Measurements from ENCODE around the gene MARK2. TPM values are rescaled to one million over a fixed set of nuclear protein-coding genes. Genes with fewer than 3 reads are reported as not detected.
A peak's percentile ranks its signal among the peaks of the same experiment; 100 is the strongest.

The MARK2 gene
- total RNA-seq, 2 experiments from 2014 or later: 24.3 to 24.9 TPM

GRCh38 chr11:63909591-63910506, 70.9 kb downstream of the MARK2 start:
- intact Hi-C loops (cut with DNase I, micrococcal nuclease): no loop called here
- no peak overlapping the region for H3K4me3 Mint-ChIP-seq
- no peak overlapping the region for H3K27ac Mint-ChIP-seq
- H3K4me1 Mint-ChIP-seq: no peaks in the 10 kb centered on the region
- no peaks in the 10 kb centered on the region for H3K9me3 Mint-ChIP-seq (ENCODE audit: low read depth)
- CTCF ChIA-PET: interaction anchor here (0.6 to 1.0 kb wide), 2 partner anchors 11 to 73 kb away, joined by 3 read pairs; no protein-coding TSS in a partner anchor
- DNase-seq (no peak), ATAC-seq (no peak)
- no peaks in the 10 kb centered on the region for H3K27me3 Mint-ChIP-seq
- H3K36me3 Mint-ChIP-seq (ENCODE audit: low read depth): peaks cover 9% of the 10 kb centered on the region
- POLR2A ChIA-PET: no interaction called here

GRCh38 chr11:63910675-63911074, 71.8 kb downstream of the MARK2 start:
- H3K9me3 Mint-ChIP-seq (ENCODE audit: low read depth): no peaks in the 10 kb centered on the region
- peaks cover 3% of the 10 kb centered on the region for H3K27me3 Mint-ChIP-seq
- no peak overlapping the region for H3K4me3 Mint-ChIP-seq
- peaks cover 2% of the 10 kb centered on the region for H3K36me3 Mint-ChIP-seq (ENCODE audit: low read depth)
- peaks cover 2% of the 10 kb centered on the region for H3K4me1 Mint-ChIP-seq
- POLR2A ChIA-PET: no interaction called here
- DNase-seq (no peak), ATAC-seq (no peak)
- intact Hi-C loops (cut with DNase I, micrococcal nuclease): no loop called here
- CTCF ChIA-PET: interaction anchor here (0.8 to 1.0 kb wide), 2 partner anchors 8 to 11 kb away, joined by 3 read pairs; no protein-coding TSS in a partner anchor
- no peak overlapping the region for H3K27ac Mint-ChIP-seq

GRCh38 chr11:63911440-63911839, 72.5 kb downstream of the MARK2 start:
- Mint-ChIP-seq H3K36me3 (ENCODE audit: low read depth) (peaks cover 2% of the 10 kb centered on the region), H3K27me3 (peaks cover 3% of the 10 kb centered on the region), H3K27ac (no peak overlapping the region), H3K4me1 (peaks cover 5% of the 10 kb centered on the region), H3K9me3 (ENCODE audit: low read depth) (no peaks in the 10 kb centered on the region), H3K4me3 (no peak overlapping the region)
- ChIA-PET POLR2A (no interaction called here), CTCF (interaction anchor here (0.8 kb wide), 1 partner anchor 9 kb away, joined by 3 read pairs; no protein-coding TSS in a partner anchor)
- no peak for DNase-seq
- intact Hi-C loops (cut with DNase I, micrococcal nuclease): no loop called here
- ATAC-seq: no peak

- no peaks in the 10 kb centered on the region for H3K9me3 Mint-ChIP-seq (ENCODE audit: low read depth)
- no peak for DNase-seq
- intact Hi-C loops (cut with DNase I, micrococcal nuclease): no loop called here
- ChIA-PET POLR2A (no interaction called here), CTCF (no interaction called here)
- H3K4me3 Mint-ChIP-seq: no peak overlapping the region
- H3K27me3 Mint-ChIP-seq: peaks cover 3% of the 10 kb centered on the region
- H3K27ac Mint-ChIP-seq: no peak overlapping the region
- peaks cover 5% of the 10 kb centered on the region for H3K4me1 Mint-ChIP-seq
- ATAC-seq: no peak
- H3K36me3 Mint-ChIP-seq (ENCODE audit: low read depth): peaks cover 2% of the 10 kb centered on the region
Measured at GRCh38 chr11:63911876-63912275, 73.0 kb downstream of the MARK2 start.

GRCh38 chr11:63912678-63913077, 73.8 kb downstream of the MARK2 start:
- intact Hi-C loops (cut with DNase I, micrococcal nuclease): no loop called here
- H3K9me3 Mint-ChIP-seq (ENCODE audit: low read depth): no peaks in the 10 kb centered on the region
- peaks cover 2% of the 10 kb centered on the region for H3K36me3 Mint-ChIP-seq (ENCODE audit: low read depth)
- no peak overlapping the region for H3K27ac Mint-ChIP-seq
- H3K4me3 Mint-ChIP-seq: no peak overlapping the region
- ChIA-PET CTCF (interaction anchor here (1.2 kb wide), 1 partner anchor 74 kb away, joined by 3 read pairs; the partner anchor contains the start of gene MARK2), POLR2A (interaction anchor here (0.7 kb wide), 1 partner anchor 12 kb away, joined by 3 read pairs; no protein-coding TSS in a partner anchor)
- DNase-seq (no peak), ATAC-seq (no peak)
- H3K27me3 Mint-ChIP-seq: peaks cover 3% of the 10 kb centered on the region
- peaks cover 7% of the 10 kb centered on the region for H3K4me1 Mint-ChIP-seq

- Mint-ChIP-seq H3K4me3 (no peak overlapping the region), H3K9me3 (ENCODE audit: low read depth) (no peaks in the 10 kb centered on the region), H3K36me3 (ENCODE audit: low read depth) (peaks cover 2% of the 10 kb centered on the region), H3K27me3 (peaks cover 3% of the 10 kb centered on the region), H3K4me1 (peaks cover 12% of the 10 kb centered on the region), H3K27ac (no peak overlapping the region)
- intact Hi-C loops (cut with DNase I, micrococcal nuclease): no loop called here
- ChIA-PET CTCF (interaction anchor here (0.6 to 1.5 kb wide), 5 partner anchors 14 to 498 kb away, joined by 3 to 4 read pairs (median 4); partner anchors contain the start of gene MARK2), POLR2A (interaction anchor here (0.7 to 1.9 kb wide), 2 partner anchors 9 to 75 kb away, joined by 3 to 4 read pairs; partner anchors contain the start of gene MARK2)
- ATAC-seq (no peak), DNase-seq (no peak)
Measured at GRCh38 chr11:63913866-63914830, 75.2 kb downstream of the MARK2 start.

- ChIA-PET POLR2A (interaction anchor here (0.7 to 1.9 kb wide), 2 partner anchors 8 to 76 kb away, joined by 3 to 4 read pairs; partner anchors contain the start of gene MARK2), CTCF (interaction anchor here (0.8 to 1.5 kb wide), 3 partner anchors 13 to 77 kb away, joined by 4 read pairs; no protein-coding TSS in a partner anchor)
- Mint-ChIP-seq H3K9me3 (ENCODE audit: low read depth) (no peaks in the 10 kb centered on the region), H3K27me3 (peaks cover 3% of the 10 kb centered on the region), H3K36me3 (ENCODE audit: low read depth) (peaks cover 2% of the 10 kb centered on the region), H3K4me1 (peaks cover 12% of the 10 kb centered on the region), H3K27ac (no peak overlapping the region), H3K4me3 (no peak overlapping the region)
- DNase-seq: no peak
- no peak for ATAC-seq
- intact Hi-C loops (cut with DNase I, micrococcal nuclease): loop anchor here in 1 of 2 experiments (5.0 kb wide), 1 partner anchor 232 kb away; no protein-coding TSS in a partner anchor
Measured at GRCh38 chr11:63914896-63915691, 76.2 kb downstream of the MARK2 start.

- Mint-ChIP-seq H3K4me3 (peak overlapping the region; percentile 70), H3K27ac (no peak overlapping the region), H3K4me1 (peaks cover 12% of the 10 kb centered on the region), H3K9me3 (ENCODE audit: low read depth) (no peaks in the 10 kb centered on the region), H3K36me3 (ENCODE audit: low read depth) (no peaks in the 10 kb centered on the region), H3K27me3 (peaks cover 3% of the 10 kb centered on the region)
- peak; percentile 69 for DNase-seq
- ChIA-PET CTCF (interaction anchor here (1.1 kb wide), 1 partner anchor 78 kb away, joined by 3 read pairs; the partner anchor contains the start of gene MARK2), POLR2A (no interaction called here)
- intact Hi-C loops (cut with DNase I, micrococcal nuclease): loop anchor here in 1 of 2 experiments (2.0 to 5.0 kb wide), 2 partner anchors 27 to 231 kb away; no protein-coding TSS in a partner anchor
- ATAC-seq: peak; percentile 38
Measured at GRCh38 chr11:63915961-63916836, 77.3 kb downstream of the MARK2 start.

- POLR2A ChIA-PET: no interaction called here
- CTCF ChIA-PET: interaction anchor here (0.6 to 1.5 kb wide), 6 partner anchors 10 to 149 kb away, joined by 3 to 5 read pairs (median 3); partner anchors contain the start of gene MARK2
- peaks cover 3% of the 10 kb centered on the region for H3K27me3 Mint-ChIP-seq
- H3K27ac Mint-ChIP-seq: no peak within 1 kb of the TSS
- peak; percentile 81 for DNase-seq
- peak; percentile 68 for ATAC-seq
- peaks cover 12% of the 10 kb centered on the region for H3K4me1 Mint-ChIP-seq
- intact Hi-C loops (cut with DNase I, micrococcal nuclease): loop anchor here in 1 of 2 experiments (1.0 to 5.0 kb wide), 4 partner anchors 21 to 230 kb away; no protein-coding TSS in a partner anchor
- no peaks in the 10 kb centered on the region for H3K36me3 Mint-ChIP-seq (ENCODE audit: low read depth)
- peak within 1 kb of the TSS; percentile 70 for H3K4me3 Mint-ChIP-seq
- no peaks in the 10 kb centered on the region for H3K9me3 Mint-ChIP-seq (ENCODE audit: low read depth)
Measured at GRCh38 chr11:63916837-63917691, 78.2 kb downstream of the MARK2 start, which contains the start of gene RCOR2. Gene RCOR2, minus strand, starts transcription at chr11:63917164. Its CDS starts 708 bp downstream, at chr11:63916456.

Data from activated CD4-positive, alpha-beta T cell treated with anti-CD3 and anti-CD28 coated beads for 36 hours (primary cell).